HepG2 (cell line): ENCODE data around the gene PCNX4. TPM values are rescaled to one million over a fixed set of nuclear protein-coding genes. Genes with fewer than 3 reads are reported as not detected.

Experiments
- DR1 ChIP-seq: sonication (generic); formaldehyde crosslinking; IDR thresholded peaks from 2 replicates; pipeline ENCODE4 v1.8.0; 2021; ENCODE audit warnings: mild to moderate bottlenecking, missing genetic modification reagents, inconsistent platforms
- GLI4 ChIP-seq: sonication (generic); formaldehyde crosslinking; IDR thresholded peaks from 2 replicates; pipeline ENCODE4 v1.5.1; 2020; ENCODE audit warnings: missing genetic modification reagents, mild to moderate bottlenecking, moderate library complexity, borderline replicate concordance
- HCFC1 ChIP-seq: fragments of 150-350 bp; IDR thresholded peaks from 2 replicates; pipeline ENCODE4 v1.6.1; 2014; ENCODE audit warnings: low read depth, low read length
- IKZF1 ChIP-seq: fragments of 450-650 bp; IDR thresholded peaks from 2 replicates; pipeline ENCODE4 v1.7.1; 2016
- NFRKB ChIP-seq: fragments of 450-650 bp; IDR thresholded peaks from 2 replicates; pipeline ENCODE4 v1.6.1; 2017
- RFX1 ChIP-seq: fragments of 450-650 bp; IDR thresholded peaks from 2 replicates; pipeline ENCODE4 v1.6.1; 2017
- SKI ChIP-seq: fragments of 450-650 bp; IDR thresholded peaks from one replicate; pipeline ENCODE4 v1.6.1; 2018; ENCODE audit warnings: mild to moderate bottlenecking; ENCODE audit not compliant: partially characterized antibody
- SMYD3 ChIP-seq: sonication (generic); formaldehyde crosslinking; IDR thresholded peaks from 2 replicates; pipeline ENCODE4 v1.8.1; 2023; ENCODE audit warnings: mild to moderate bottlenecking, missing genetic modification reagents
- SSRP1 ChIP-seq: IDR thresholded peaks from 2 replicates; pipeline ENCODE4 v1.6.1; 2016; ENCODE audit warnings: control low read depth
- TCF12 ChIP-seq, 2 experiments: fragments of 450-650 bp in 1 of 2; sonication (generic) in 1 of 2; formaldehyde crosslinking in 1 of 2; IDR thresholded peaks; 2 replicates each; pipeline versions ENCODE4 v1.6.1 to v1.8.0; 2017 to 2022; ENCODE audit warnings: antibody characterized with exemption in 1 of 2, mild to moderate bottlenecking in 1 of 2, missing genetic modification reagents in 1 of 2, moderate library complexity in 1 of 2
- TEAD2 ChIP-seq: sonication (generic); formaldehyde crosslinking; IDR thresholded peaks from 2 replicates; pipeline ENCODE4 v1.9.0; 2021; ENCODE audit warnings: missing genetic modification reagents
- TGIF2 ChIP-seq: IDR thresholded peaks from 2 replicates; pipeline ENCODE4 v1.6.1; 2016; ENCODE audit warnings: control low read depth, missing compliant biosample characterization
- ZNF335 ChIP-seq: sonication (generic); formaldehyde crosslinking; IDR thresholded peaks from 2 replicates; pipeline ENCODE4 v1.4.0; 2020; ENCODE audit warnings: missing genetic modification reagents
- ZNF496 ChIP-seq: sonication (generic); formaldehyde crosslinking; IDR thresholded peaks from 2 replicates; pipeline ENCODE4 v1.8.1; 2023; ENCODE audit warnings: mild to moderate bottlenecking, moderate library complexity, missing genetic modification reagents; ENCODE audit not compliant: insufficient replicate concordance
- ZNF549 ChIP-seq: sonication (generic); formaldehyde crosslinking; IDR thresholded peaks from 2 replicates; pipeline ENCODE4 v1.5.0; 2020; ENCODE audit warnings: missing genetic modification reagents
- ZNF670 ChIP-seq: sonication (generic); formaldehyde crosslinking; IDR thresholded peaks from 2 replicates; pipeline ENCODE4 v1.8.0; 2022; ENCODE audit warnings: mild to moderate bottlenecking, missing genetic modification reagents, borderline replicate concordance
- ZNF720 ChIP-seq: sonication (generic); formaldehyde crosslinking; IDR thresholded peaks from 2 replicates; pipeline ENCODE4 v1.4.0; 2020; ENCODE audit warnings: missing genetic modification reagents
- ZSCAN9 ChIP-seq: IDR thresholded peaks from 2 replicates; pipeline ENCODE4 v1.6.1; 2016; ENCODE audit warnings: borderline replicate concordance
- polyA plus RNA-seq, 8 experiments: library from polyadenylated mRNA; depleted of rRNA in 3 of 8; stranded (reverse) in 7 of 8; unstranded in 1 of 8; fragments of >200 nt; fragmentation: Illumina TruSeq in 4 of 8; extraction: Trizol in 4 of 8; gene quantifications; 2 replicates each; pipeline versions ENCODE4 v1.2.1 to v1.2.3, GENCODE V29; 2011 to 2016; ENCODE audit warnings: low read depth in 4 of 8, missing spikeins in 1 of 8, mixed read lengths in 1 of 8; ENCODE audit not compliant: insufficient read depth in 1 of 8
- total RNA-seq, 5 experiments: library from RNA; depleted of rRNA; stranded (reverse); fragments of >200 nt; fragmentation: Illumina TruSeq; extraction: Trizol; gene quantifications; 2 replicates each; pipeline ENCODE4 v1.2.3, GENCODE V29; 2016; ENCODE audit warnings: low read depth in 1 of 5
- TF ChIP-seq, protein P1 (sequence below): sonication (generic); formaldehyde crosslinking; IDR thresholded peaks from 2 replicates; pipeline ENCODE4 v1.5.0; 2020; ENCODE audit warnings: mild to moderate bottlenecking, missing genetic modification reagents, borderline replicate concordance
- TF ChIP-seq, protein P2 (sequence below): IDR thresholded peaks from 2 replicates; pipeline ENCODE4 v1.6.1; 2016; ENCODE audit warnings: mild to moderate bottlenecking, missing biosample characterization, missing genetic modification reagents
- TF ChIP-seq, protein P3 (sequence below): sonication (generic); formaldehyde crosslinking; IDR thresholded peaks from 2 replicates; pipeline ENCODE4 v1.8.1; 2022; ENCODE audit warnings: low read depth, mild to moderate bottlenecking, missing genetic modification reagents
- TF ChIP-seq, protein P4 (sequence below): sonication (generic); formaldehyde crosslinking; IDR thresholded peaks from 2 replicates; pipeline ENCODE4 v1.4.0; 2020; ENCODE audit warnings: missing genetic modification reagents, low read depth, mild to moderate bottlenecking, borderline replicate concordance

PCNX4 gene
- total and polyA plus RNA-seq, 2 of the 13 experiments (the other 11 are each of a cell fraction or from before 2014, with no cell fraction given): 28.6 to 43.0 TPM

DNA sequence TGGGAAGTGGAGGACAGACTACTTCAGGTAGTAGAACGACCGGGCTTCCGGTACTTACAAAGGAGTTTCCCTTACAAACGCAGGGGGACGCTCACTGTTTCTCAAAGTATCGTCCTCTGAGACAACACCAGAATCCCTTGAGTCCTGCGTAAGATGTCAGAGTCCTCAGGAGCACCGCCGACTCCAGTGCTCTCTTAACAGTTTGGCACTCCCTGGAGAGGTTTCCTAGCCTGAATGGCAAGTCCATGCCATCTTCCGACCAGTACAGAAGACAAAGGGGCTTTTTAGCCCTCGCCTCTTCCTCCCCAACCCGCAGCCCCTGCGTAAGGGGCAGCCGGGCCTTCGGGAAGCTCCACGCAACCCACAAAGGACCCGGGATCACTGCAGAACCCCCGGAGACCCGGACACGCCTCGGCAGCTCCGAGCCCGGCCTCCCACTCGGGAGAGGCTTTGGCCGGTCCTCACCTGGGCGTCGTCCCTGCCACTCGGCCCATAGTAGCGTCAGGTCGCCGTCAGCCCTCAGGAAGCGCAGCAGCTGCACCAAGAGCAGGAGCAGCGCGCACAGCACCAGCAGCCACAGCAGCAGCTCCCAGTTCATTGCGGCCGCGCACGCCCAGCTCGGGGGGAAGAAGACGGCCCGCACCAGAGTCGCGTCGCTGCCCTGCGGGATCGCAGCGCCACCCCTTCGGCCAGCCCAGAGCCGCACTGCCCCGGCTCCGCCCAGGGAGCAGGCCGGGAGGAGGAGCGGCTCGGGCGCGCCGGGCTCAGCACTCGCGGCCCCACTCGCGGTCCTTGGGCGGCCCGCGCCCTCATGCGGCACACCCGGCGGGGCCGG lies 73.2 kb downstream of the PCNX4 start, which contains the start of gene DHRS7 (continued):
- no peak for TF ChIP-seq SMYD3 (CRISPR knock-in tag)
- no peak for TF ChIP-seq ZNF496 (CRISPR knock-in tag)
- TF ChIP-seq, protein P1, sequence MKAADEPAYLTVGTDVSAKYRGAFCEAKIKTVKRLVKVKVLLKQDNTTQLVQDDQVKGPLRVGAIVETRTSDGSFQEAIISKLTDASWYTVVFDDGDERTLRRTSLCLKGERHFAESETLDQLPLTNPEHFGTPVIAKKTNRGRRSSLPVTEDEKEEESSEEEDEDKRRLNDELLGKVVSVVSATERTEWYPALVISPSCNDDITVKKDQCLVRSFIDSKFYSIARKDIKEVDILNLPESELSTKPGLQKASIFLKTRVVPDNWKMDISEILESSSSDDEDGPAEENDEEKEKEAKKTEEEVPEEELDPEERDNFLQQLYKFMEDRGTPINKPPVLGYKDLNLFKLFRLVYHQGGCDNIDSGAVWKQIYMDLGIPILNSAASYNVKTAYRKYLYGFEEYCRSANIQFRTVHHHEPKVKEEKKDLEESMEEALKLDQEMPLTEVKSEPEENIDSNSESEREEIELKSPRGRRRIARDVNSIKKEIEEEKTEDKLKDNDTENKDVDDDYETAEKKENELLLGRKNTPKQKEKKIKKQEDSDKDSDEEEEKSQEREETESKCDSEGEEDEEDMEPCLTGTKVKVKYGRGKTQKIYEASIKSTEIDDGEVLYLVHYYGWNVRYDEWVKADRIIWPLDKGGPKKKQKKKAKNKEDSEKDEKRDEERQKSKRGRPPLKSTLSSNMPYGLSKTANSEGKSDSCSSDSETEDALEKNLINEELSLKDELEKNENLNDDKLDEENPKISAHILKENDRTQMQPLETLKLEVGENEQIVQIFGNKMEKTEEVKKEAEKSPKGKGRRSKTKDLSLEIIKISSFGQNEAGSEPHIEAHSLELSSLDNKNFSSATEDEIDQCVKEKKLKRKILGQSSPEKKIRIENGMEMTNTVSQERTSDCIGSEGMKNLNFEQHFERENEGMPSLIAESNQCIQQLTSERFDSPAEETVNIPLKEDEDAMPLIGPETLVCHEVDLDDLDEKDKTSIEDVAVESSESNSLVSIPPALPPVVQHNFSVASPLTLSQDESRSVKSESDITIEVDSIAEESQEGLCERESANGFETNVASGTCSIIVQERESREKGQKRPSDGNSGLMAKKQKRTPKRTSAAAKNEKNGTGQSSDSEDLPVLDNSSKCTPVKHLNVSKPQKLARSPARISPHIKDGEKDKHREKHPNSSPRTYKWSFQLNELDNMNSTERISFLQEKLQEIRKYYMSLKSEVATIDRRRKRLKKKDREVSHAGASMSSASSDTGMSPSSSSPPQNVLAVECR: peak; percentile 87
- TF ChIP-seq ZNF549 (CRISPR knock-in tag): no peak
- TF ChIP-seq, protein P2, sequence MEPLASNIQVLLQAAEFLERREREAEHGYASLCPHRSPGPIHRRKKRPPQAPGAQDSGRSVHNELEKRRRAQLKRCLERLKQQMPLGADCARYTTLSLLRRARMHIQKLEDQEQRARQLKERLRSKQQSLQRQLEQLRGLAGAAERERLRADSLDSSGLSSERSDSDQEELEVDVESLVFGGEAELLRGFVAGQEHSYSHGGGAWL (CRISPR knock-in tag): peak; percentile 30; the same call in 1 of the 2 replicates
- TF ChIP-seq ZSCAN9: no peak
- TF ChIP-seq SSRP1 (CRISPR knock-in tag): no peak
- TF ChIP-seq, protein P3, sequence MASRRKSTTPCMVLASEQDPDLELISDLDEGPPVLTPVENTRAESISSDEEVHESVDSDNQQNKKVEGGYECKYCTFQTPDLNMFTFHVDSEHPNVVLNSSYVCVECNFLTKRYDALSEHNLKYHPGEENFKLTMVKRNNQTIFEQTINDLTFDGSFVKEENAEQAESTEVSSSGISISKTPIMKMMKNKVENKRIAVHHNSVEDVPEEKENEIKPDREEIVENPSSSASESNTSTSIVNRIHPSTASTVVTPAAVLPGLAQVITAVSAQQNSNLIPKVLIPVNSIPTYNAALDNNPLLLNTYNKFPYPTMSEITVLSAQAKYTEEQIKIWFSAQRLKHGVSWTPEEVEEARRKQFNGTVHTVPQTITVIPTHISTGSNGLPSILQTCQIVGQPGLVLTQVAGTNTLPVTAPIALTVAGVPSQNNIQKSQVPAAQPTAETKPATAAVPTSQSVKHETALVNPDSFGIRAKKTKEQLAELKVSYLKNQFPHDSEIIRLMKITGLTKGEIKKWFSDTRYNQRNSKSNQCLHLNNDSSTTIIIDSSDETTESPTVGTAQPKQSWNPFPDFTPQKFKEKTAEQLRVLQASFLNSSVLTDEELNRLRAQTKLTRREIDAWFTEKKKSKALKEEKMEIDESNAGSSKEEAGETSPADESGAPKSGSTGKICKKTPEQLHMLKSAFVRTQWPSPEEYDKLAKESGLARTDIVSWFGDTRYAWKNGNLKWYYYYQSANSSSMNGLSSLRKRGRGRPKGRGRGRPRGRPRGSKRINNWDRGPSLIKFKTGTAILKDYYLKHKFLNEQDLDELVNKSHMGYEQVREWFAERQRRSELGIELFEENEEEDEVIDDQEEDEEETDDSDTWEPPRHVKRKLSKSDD (CRISPR knock-in tag): no peak
- TF ChIP-seq, protein P4, sequence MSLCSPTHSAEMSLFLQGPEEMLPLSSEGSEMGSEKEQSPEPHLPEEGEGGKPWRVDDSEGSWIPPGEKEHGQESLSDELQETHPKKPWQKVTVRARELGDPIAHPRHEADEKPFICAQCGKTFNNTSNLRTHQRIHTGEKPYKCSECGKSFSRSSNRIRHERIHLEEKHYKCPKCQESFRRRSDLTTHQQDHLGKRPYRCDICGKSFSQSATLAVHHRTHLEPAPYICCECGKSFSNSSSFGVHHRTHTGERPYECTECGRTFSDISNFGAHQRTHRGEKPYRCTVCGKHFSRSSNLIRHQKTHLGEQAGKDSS (CRISPR knock-in tag): peak; percentile 89
- TF ChIP-seq RFX1: no peak
- no peak for TF ChIP-seq NFRKB
- TF ChIP-seq GLI4 (CRISPR knock-in tag): peak; percentile 90; the same call in 1 of the 2 replicates
- peak; percentile 20; the same call in 1 of the 2 replicates for TF ChIP-seq ZNF670 (CRISPR knock-in tag)
- TF ChIP-seq ZNF720: no peak
- no peak for TF ChIP-seq IKZF1
- peak; percentile 70; the same call in 1 of the 2 replicates for TF ChIP-seq DR1 (CRISPR knock-in tag)
- no peak for TF ChIP-seq TEAD2
- TF ChIP-seq TGIF2 (CRISPR knock-in tag): no peak
- peak; percentile 16 for TF ChIP-seq SKI
- TF ChIP-seq TCF12 (IDR thresholded peaks at IDR 0.05): no peak
- peak; percentile 69; the same call in 1 of the 2 replicates for TF ChIP-seq TCF12 (CRISPR knock-in tag; IDR thresholded peaks at IDR 0.05)
- TF ChIP-seq ZNF335 (CRISPR knock-in tag): no peak
- no peak for TF ChIP-seq HCFC1
